Calu3 (cell line): ENCODE measurements around the gene SKAP1. TPM values are rescaled to one million over a fixed set of nuclear protein-coding genes. Genes with fewer than 3 reads are reported as not detected.

ENCODE experiments used
- BruUV-seq: library from RNA; stranded (reverse); fragments of 400-500 nt; replicated peaks from 2 replicates; lab custom pipeline; 2021; lab: Mats Ljungman, UMichigan
- CTCF ChIA-PET: fragments of 300-600 bp; sonication (Branson Sonifier 250); formaldehyde crosslinking; loops from one replicate; lab custom pipeline; 2022; ENCODE audit warnings: antibody characterized with exemption; lab: Charles Lee
- DNase-seq: peaks from one replicate; pipeline ENCODE4 v3.0.0; 2022
- H3K27ac Mint-ChIP-seq: one replicate; pipeline ENCODE4 v1.8.0; 2022; ENCODE audit warnings: mixed read lengths; ENCODE audit not compliant: unreplicated experiment
- H3K27me3 Mint-ChIP-seq: one replicate; pipeline ENCODE4 v1.8.0; 2022; ENCODE audit warnings: mixed read lengths; ENCODE audit not compliant: unreplicated experiment
- H3K36me3 Mint-ChIP-seq: one replicate; pipeline ENCODE4 v1.8.0; 2022; ENCODE audit warnings: mild to moderate bottlenecking, moderate library complexity, mixed read lengths; ENCODE audit not compliant: insufficient read depth, unreplicated experiment
- H3K4me1 Mint-ChIP-seq: one replicate; pipeline ENCODE4 v1.8.0; 2022; ENCODE audit warnings: mild to moderate bottlenecking, low read depth, mixed read lengths; ENCODE audit not compliant: unreplicated experiment
- H3K4me3 Mint-ChIP-seq: one replicate; pipeline ENCODE4 v1.8.0; 2022; ENCODE audit warnings: mild to moderate bottlenecking, low read depth, moderate library complexity, mixed read lengths; ENCODE audit not compliant: unreplicated experiment
- H3K9me3 Mint-ChIP-seq: one replicate; pipeline ENCODE4 v1.8.0; 2022; ENCODE audit warnings: low read depth, mixed read lengths; ENCODE audit not compliant: unreplicated experiment
- intact Hi-C: fragments of 100-400 bp; cut with micrococcal nuclease; formaldehyde crosslinking; loops from one replicate; pipeline ENCODE4 v1.10.0; 2022; ENCODE audit not compliant: unreplicated experiment
- total RNA-seq: library from RNA; stranded (reverse); gene quantifications from 2 replicates; pipeline ENCODE4 v1.2.3, GENCODE V29; 2022
- TF ChIP-seq, protein P1 (sequence below): fragments of 200-600 bp; IDR thresholded peaks from one replicate; pipeline ENCODE4 v1.8.0; 2022; ENCODE audit warnings: antibody characterized with exemption; ENCODE audit not compliant: unreplicated experiment

Gene SKAP1
- total RNA-seq, 1 experiment from 2014 or later: 4.4 TPM

GRCh38 chr17:48121923-48122664 lies 307.9 kb downstream of the SKAP1 start:
- TF ChIP-seq, protein P1, sequence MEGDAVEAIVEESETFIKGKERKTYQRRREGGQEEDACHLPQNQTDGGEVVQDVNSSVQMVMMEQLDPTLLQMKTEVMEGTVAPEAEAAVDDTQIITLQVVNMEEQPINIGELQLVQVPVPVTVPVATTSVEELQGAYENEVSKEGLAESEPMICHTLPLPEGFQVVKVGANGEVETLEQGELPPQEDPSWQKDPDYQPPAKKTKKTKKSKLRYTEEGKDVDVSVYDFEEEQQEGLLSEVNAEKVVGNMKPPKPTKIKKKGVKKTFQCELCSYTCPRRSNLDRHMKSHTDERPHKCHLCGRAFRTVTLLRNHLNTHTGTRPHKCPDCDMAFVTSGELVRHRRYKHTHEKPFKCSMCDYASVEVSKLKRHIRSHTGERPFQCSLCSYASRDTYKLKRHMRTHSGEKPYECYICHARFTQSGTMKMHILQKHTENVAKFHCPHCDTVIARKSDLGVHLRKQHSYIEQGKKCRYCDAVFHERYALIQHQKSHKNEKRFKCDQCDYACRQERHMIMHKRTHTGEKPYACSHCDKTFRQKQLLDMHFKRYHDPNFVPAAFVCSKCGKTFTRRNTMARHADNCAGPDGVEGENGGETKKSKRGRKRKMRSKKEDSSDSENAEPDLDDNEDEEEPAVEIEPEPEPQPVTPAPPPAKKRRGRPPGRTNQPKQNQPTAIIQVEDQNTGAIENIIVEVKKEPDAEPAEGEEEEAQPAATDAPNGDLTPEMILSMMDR: no peak
- H3K36me3 Mint-ChIP-seq: peaks cover 49% of the 10 kb centered on the region
- H3K4me3 Mint-ChIP-seq: no peak overlapping the region
- no peak overlapping the region for H3K27ac Mint-ChIP-seq
- H3K27me3 Mint-ChIP-seq: no peaks in the 10 kb centered on the region
- no peak for DNase-seq
- intact Hi-C loops: no loop called here
- BruUV-seq: no TSS peak
- H3K4me1 Mint-ChIP-seq: peaks cover 10% of the 10 kb centered on the region
- CTCF ChIA-PET: no interaction called here
- no peaks in the 10 kb centered on the region for H3K9me3 Mint-ChIP-seq

DNA sequence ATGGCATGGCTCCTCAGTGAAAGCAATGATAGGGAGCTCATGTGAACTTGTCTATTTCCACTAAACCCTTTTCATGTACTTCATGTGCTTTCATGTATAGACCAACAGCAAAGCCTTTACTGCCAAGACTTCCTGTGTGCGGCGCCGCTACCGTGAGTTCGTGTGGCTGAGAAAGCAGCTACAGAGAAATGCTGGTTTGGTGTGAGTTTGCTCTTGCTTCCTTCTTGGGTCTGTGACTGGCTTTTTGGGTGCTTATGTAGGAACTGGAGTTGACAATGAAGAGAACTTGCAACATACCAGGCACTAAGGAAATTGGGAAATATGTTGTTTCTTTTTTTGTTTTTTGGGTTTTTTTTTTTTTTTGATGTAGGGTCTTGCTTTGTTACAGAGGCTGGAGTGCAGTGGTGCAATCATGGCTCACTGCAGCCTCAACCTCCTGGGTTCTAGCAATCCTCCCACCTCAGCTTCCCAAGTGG lies 316.8 kb downstream of the SKAP1 start:
- Mint-ChIP-seq H3K4me1 (peaks cover 22% of the 10 kb centered on the region), H3K9me3 (no peaks in the 10 kb centered on the region), H3K36me3 (peaks cover 39% of the 10 kb centered on the region), H3K27ac (no peak overlapping the region), H3K4me3 (no peak overlapping the region), H3K27me3 (no peaks in the 10 kb centered on the region)
- DNase-seq: no peak
- CTCF ChIA-PET: interaction anchor here (0.6 to 1.2 kb wide), 3 partner anchors 18 to 205 kb away, joined by 4 to 5 read pairs (median 4); no protein-coding TSS in a partner anchor
- intact Hi-C loops: no loop called here
- BruUV-seq: no TSS peak
- TF ChIP-seq, protein P1: no peak

DNA sequence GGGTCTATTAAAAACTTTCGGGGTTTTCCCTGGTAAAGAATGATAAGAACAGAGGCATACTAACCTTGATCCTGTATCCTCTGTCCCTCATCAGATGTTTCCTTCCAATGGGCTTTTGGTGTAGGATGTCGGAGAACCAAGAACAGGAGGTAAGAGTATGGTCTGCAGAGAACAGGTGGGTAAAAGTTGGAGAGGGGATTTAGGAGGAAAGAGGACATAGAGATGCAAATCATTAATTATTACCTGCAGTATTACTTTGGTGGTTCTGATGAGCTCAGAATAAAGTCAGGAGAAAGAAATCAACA lies 318.1 kb downstream of the SKAP1 start:
- intact Hi-C loops: no loop called here
- CTCF ChIA-PET: interaction anchor here (0.7 kb wide), 1 partner anchor 52 kb away, joined by 5 read pairs; no protein-coding TSS in a partner anchor
- Mint-ChIP-seq H3K36me3 (peaks cover 39% of the 10 kb centered on the region), H3K4me1 (peaks cover 24% of the 10 kb centered on the region), H3K4me3 (no peak overlapping the region), H3K9me3 (no peaks in the 10 kb centered on the region), H3K27me3 (no peaks in the 10 kb centered on the region), H3K27ac (no peak overlapping the region)
- DNase-seq: no peak
- TF ChIP-seq, protein P1: no peak
- no TSS peak for BruUV-seq

- no peak for DNase-seq
- no peaks in the 10 kb centered on the region for H3K27me3 Mint-ChIP-seq
- H3K4me3 Mint-ChIP-seq: no peak overlapping the region
- CTCF ChIA-PET: no interaction called here
- peaks cover 31% of the 10 kb centered on the region for H3K4me1 Mint-ChIP-seq
- no peaks in the 10 kb centered on the region for H3K9me3 Mint-ChIP-seq
- intact Hi-C loops: no loop called here
- TF ChIP-seq, protein P1: no peak
- no peak overlapping the region for H3K27ac Mint-ChIP-seq
- BruUV-seq: no TSS peak
- peaks cover 38% of the 10 kb centered on the region for H3K36me3 Mint-ChIP-seq
Observed at GRCh38 chr17:48110761-48111160, 319.3 kb downstream of the SKAP1 start.
